GM23338 (cell line): ENCODE measurements around the gene EDNRB. TPM values are rescaled to one million over a fixed set of nuclear protein-coding genes. Genes with fewer than 3 reads are reported as not detected.

Experiments used
- ATAC-seq: fragments of 200-7000 bp; cut with Tn5 transposase; 3 replicates; pipeline ENCODE4 v1.9.1; 2020
- DNase-seq: peaks from one replicate; pipeline ENCODE4 v3.0.0-alpha.2; 2015; ENCODE audit warnings: low spot score
- H2AFZ ChIP-seq: fragments of 200-600 bp; sonication (generic); 2 replicates; pipeline ENCODE4 v1.8.0; 2016; ENCODE audit warnings: antibody characterized with exemption, mild to moderate bottlenecking, moderate library complexity
- H3F3A ChIP-seq: fragments of 200-600 bp; sonication (generic); replicated peaks from 2 replicates; pipeline ENCODE4 v1.8.0; 2017; ENCODE audit warnings: antibody characterized with exemption, mixed run types, low read depth
- H3K27ac ChIP-seq: fragments of 200-600 bp; sonication (generic); 2 replicates; pipeline ENCODE4 v1.6.1; 2016; ENCODE audit warnings: low read depth
- H3K27me3 ChIP-seq: fragments of 200-600 bp; sonication (generic); 2 replicates; pipeline ENCODE4 v1.8.0; 2016; ENCODE audit warnings: mild to moderate bottlenecking, mixed run types, moderate library complexity; ENCODE audit not compliant: insufficient read depth
- H3K36me3 ChIP-seq: fragments of 200-600 bp; sonication (generic); 2 replicates; pipeline ENCODE4 v1.8.0; 2016; ENCODE audit warnings: mild to moderate bottlenecking; ENCODE audit not compliant: insufficient read depth
- H3K4me1 ChIP-seq: fragments of 200-600 bp; sonication (generic); 2 replicates; pipeline ENCODE4 v1.8.0; 2016; ENCODE audit warnings: mild to moderate bottlenecking, moderate library complexity; ENCODE audit not compliant: insufficient read depth
- H3K4me2 ChIP-seq: fragments of 200-600 bp; sonication (generic); 2 replicates; pipeline ENCODE4 v1.7.1; 2017; ENCODE audit warnings: mixed run types
- H3K4me3 ChIP-seq: fragments of 200-600 bp; sonication (generic); 2 replicates; pipeline ENCODE4 v1.6.1; 2016; ENCODE audit warnings: mixed run types
- H3K79me2 ChIP-seq: fragments of 200-600 bp; sonication (generic); replicated peaks from 2 replicates; pipeline ENCODE4 v1.8.0; 2017; ENCODE audit warnings: mild to moderate bottlenecking; ENCODE audit not compliant: insufficient read depth
- H3K9me2 ChIP-seq: fragments of 200-600 bp; sonication (generic); 2 replicates; pipeline ENCODE4 v1.8.0; 2017; ENCODE audit not compliant: insufficient read depth
- H4K20me1 ChIP-seq: fragments of 200-600 bp; sonication (generic); replicated peaks from 2 replicates; pipeline ENCODE4 v1.8.0; 2017; ENCODE audit warnings: mild to moderate bottlenecking; ENCODE audit not compliant: insufficient read depth
- H3K27ac Mint-ChIP-seq: 2 replicates; pipeline ENCODE4 v1.8.0; 2020; ENCODE audit warnings: inconsistent platforms, mild to moderate bottlenecking, moderate library complexity, mixed read lengths
- H3K27me3 Mint-ChIP-seq: 3 replicates; pipeline ENCODE4 v1.8.0; 2022; ENCODE audit warnings: low read depth, mild to moderate bottlenecking, moderate library complexity, mixed read lengths, inconsistent platforms; ENCODE audit not compliant: insufficient read depth, poor library complexity
- H3K36me3 Mint-ChIP-seq: 3 replicates; pipeline ENCODE4 v1.8.0; 2021; ENCODE audit warnings: low read depth, mild to moderate bottlenecking, inconsistent platforms, moderate library complexity, mixed read lengths
- H3K4me1 Mint-ChIP-seq: 3 replicates; pipeline ENCODE4 v1.8.0; 2020; ENCODE audit warnings: mild to moderate bottlenecking, inconsistent platforms, mixed read lengths
- H3K4me3 Mint-ChIP-seq: 3 replicates; pipeline ENCODE4 v1.8.0; 2021; ENCODE audit warnings: moderate library complexity, mild to moderate bottlenecking, inconsistent platforms, mixed read lengths
- H3K9me3 Mint-ChIP-seq: 3 replicates; pipeline ENCODE4 v1.8.0; 2020; ENCODE audit warnings: moderate library complexity, mild to moderate bottlenecking, inconsistent platforms, mixed read lengths
- CREB1 ChIP-seq: fragments of 250-450 bp; sonication (Bioruptor Pico); IDR thresholded peaks from 2 replicates; pipeline ENCODE4 v1.5.0; 2020; ENCODE audit warnings: low read depth, mild to moderate bottlenecking, moderate library complexity
- EZH2 ChIP-seq: fragments of 200-600 bp; sonication (generic); IDR thresholded peaks from one replicate; pipeline ENCODE4 v1.8.0; 2017; ENCODE audit warnings: antibody characterized with exemption, mild to moderate bottlenecking, low read depth; ENCODE audit not compliant: unreplicated experiment
- EZH2phosphoT487 ChIP-seq: fragments of 200-600 bp; sonication (generic); IDR thresholded peaks from one replicate; pipeline ENCODE4 v1.8.1; 2018; ENCODE audit warnings: antibody characterized with exemption; ENCODE audit not compliant: unreplicated experiment
- JUNB ChIP-seq: IDR thresholded peaks from one replicate; pipeline ENCODE4 v1.6.1; 2016; ENCODE audit warnings: antibody characterized with exemption; ENCODE audit not compliant: unreplicated experiment
- NANOG ChIP-seq: IDR thresholded peaks from 2 replicates; pipeline ENCODE4 v1.6.1; 2016; ENCODE audit warnings: antibody characterized with exemption, borderline replicate concordance
- POLR2AphosphoS5 ChIP-seq: IDR thresholded peaks from 2 replicates; pipeline ENCODE4 v1.6.1; 2016; ENCODE audit warnings: antibody characterized with exemption, low read depth
- STAT1 ChIP-seq: IDR thresholded peaks from one replicate; pipeline ENCODE4 v1.6.1; 2016; ENCODE audit warnings: antibody characterized with exemption; ENCODE audit not compliant: unreplicated experiment
- ZNF114 ChIP-seq: fragments of 250-450 bp; sonication (Bioruptor Pico); IDR thresholded peaks from 2 replicates; pipeline ENCODE4 v1.5.0; 2020; ENCODE audit warnings: mild to moderate bottlenecking, moderate library complexity
- ZNF331 ChIP-seq: fragments of 250-450 bp; sonication (Bioruptor Pico); IDR thresholded peaks from 2 replicates; pipeline ENCODE4 v1.5.0; 2020; ENCODE audit warnings: low read depth, mild to moderate bottlenecking, moderate library complexity
- polyA plus RNA-seq: library from polyadenylated mRNA; unstranded; fragments of >200 nt; fragmentation: Nextera tagmentation; extraction: Ambion mirVana; gene quantifications from 2 replicates; pipeline ENCODE4 v1.2.1, GENCODE V29; 2016
- total RNA-seq: library from RNA; depleted of rRNA; stranded (reverse); fragments of >200 nt; shearing (Covaris generic); gene quantifications from 2 replicates; pipeline ENCODE4 v1.2.3, GENCODE V29; 2014
- TF ChIP-seq, protein P1 (sequence below): fragments of 250-450 bp; sonication (Bioruptor Pico); IDR thresholded peaks from 2 replicates; pipeline ENCODE4 v1.5.0; 2020; ENCODE audit warnings: mild to moderate bottlenecking, moderate library complexity
- TF ChIP-seq, protein P2 (sequence below): IDR thresholded peaks from one replicate; pipeline ENCODE4 v1.6.1; 2018; ENCODE audit warnings: antibody characterized with exemption; ENCODE audit not compliant: unreplicated experiment
- TF ChIP-seq, protein P3 (sequence below): IDR thresholded peaks from 2 replicates; pipeline ENCODE4 v1.6.1; 2016; ENCODE audit warnings: antibody characterized with exemption

Gene EDNRB
- total and polyA plus RNA-seq, 2 experiments from 2014 or later: 27.9 to 28.9 TPM

DNA sequence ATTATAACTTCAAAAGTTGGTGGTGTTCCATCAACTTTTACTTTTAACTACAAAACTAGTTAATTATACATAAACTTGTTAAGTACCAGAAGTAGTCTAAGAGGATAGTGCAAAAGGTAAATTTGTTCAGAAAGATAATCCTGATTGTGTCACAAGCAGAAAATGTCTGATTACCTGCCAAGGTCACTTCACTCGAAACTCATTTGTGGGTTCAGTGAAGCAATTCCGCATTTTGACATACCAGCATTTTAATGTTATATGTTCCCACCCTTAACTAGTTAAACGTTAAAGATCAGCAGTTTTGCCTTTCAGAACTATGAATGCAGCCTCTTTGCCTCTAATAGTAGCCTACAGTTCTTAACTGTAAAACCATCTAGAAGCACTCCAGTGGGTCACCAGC is 5.6 kb downstream of the EDNRB start:
- H3K4me3 ChIP-seq: no peak overlapping the region
- no peak overlapping the region for H3K27ac Mint-ChIP-seq
- H3K27me3 Mint-ChIP-seq: peaks cover 3% of the 10 kb centered on the region
- H3K27ac ChIP-seq: no peak overlapping the region
- H3K9me3 Mint-ChIP-seq: no peaks in the 10 kb centered on the region
- H3K4me2 ChIP-seq: no peak overlapping the region
- H3K9me2 ChIP-seq: peaks cover 11% of the 10 kb centered on the region; the same call in 1 of the 2 replicates
- ATAC-seq: no peak
- no peaks in the 10 kb centered on the region for H3F3A ChIP-seq
- no peak overlapping the region for H2AFZ ChIP-seq
- peaks cover 9% of the 10 kb centered on the region for H3K27me3 ChIP-seq
- H3K4me1 ChIP-seq: peaks cover 21% of the 10 kb centered on the region
- DNase-seq: no peak
- H3K4me3 Mint-ChIP-seq: no peak overlapping the region
- H3K36me3 ChIP-seq: no peaks in the 10 kb centered on the region
- H3K4me1 Mint-ChIP-seq: peaks cover 24% of the 10 kb centered on the region; the same call in 2 of the 3 replicates
- H3K79me2 ChIP-seq: peaks cover 53% of the 10 kb centered on the region
- H3K36me3 Mint-ChIP-seq: peaks cover 7% of the 10 kb centered on the region
- TF ChIP-seq, protein P1, sequence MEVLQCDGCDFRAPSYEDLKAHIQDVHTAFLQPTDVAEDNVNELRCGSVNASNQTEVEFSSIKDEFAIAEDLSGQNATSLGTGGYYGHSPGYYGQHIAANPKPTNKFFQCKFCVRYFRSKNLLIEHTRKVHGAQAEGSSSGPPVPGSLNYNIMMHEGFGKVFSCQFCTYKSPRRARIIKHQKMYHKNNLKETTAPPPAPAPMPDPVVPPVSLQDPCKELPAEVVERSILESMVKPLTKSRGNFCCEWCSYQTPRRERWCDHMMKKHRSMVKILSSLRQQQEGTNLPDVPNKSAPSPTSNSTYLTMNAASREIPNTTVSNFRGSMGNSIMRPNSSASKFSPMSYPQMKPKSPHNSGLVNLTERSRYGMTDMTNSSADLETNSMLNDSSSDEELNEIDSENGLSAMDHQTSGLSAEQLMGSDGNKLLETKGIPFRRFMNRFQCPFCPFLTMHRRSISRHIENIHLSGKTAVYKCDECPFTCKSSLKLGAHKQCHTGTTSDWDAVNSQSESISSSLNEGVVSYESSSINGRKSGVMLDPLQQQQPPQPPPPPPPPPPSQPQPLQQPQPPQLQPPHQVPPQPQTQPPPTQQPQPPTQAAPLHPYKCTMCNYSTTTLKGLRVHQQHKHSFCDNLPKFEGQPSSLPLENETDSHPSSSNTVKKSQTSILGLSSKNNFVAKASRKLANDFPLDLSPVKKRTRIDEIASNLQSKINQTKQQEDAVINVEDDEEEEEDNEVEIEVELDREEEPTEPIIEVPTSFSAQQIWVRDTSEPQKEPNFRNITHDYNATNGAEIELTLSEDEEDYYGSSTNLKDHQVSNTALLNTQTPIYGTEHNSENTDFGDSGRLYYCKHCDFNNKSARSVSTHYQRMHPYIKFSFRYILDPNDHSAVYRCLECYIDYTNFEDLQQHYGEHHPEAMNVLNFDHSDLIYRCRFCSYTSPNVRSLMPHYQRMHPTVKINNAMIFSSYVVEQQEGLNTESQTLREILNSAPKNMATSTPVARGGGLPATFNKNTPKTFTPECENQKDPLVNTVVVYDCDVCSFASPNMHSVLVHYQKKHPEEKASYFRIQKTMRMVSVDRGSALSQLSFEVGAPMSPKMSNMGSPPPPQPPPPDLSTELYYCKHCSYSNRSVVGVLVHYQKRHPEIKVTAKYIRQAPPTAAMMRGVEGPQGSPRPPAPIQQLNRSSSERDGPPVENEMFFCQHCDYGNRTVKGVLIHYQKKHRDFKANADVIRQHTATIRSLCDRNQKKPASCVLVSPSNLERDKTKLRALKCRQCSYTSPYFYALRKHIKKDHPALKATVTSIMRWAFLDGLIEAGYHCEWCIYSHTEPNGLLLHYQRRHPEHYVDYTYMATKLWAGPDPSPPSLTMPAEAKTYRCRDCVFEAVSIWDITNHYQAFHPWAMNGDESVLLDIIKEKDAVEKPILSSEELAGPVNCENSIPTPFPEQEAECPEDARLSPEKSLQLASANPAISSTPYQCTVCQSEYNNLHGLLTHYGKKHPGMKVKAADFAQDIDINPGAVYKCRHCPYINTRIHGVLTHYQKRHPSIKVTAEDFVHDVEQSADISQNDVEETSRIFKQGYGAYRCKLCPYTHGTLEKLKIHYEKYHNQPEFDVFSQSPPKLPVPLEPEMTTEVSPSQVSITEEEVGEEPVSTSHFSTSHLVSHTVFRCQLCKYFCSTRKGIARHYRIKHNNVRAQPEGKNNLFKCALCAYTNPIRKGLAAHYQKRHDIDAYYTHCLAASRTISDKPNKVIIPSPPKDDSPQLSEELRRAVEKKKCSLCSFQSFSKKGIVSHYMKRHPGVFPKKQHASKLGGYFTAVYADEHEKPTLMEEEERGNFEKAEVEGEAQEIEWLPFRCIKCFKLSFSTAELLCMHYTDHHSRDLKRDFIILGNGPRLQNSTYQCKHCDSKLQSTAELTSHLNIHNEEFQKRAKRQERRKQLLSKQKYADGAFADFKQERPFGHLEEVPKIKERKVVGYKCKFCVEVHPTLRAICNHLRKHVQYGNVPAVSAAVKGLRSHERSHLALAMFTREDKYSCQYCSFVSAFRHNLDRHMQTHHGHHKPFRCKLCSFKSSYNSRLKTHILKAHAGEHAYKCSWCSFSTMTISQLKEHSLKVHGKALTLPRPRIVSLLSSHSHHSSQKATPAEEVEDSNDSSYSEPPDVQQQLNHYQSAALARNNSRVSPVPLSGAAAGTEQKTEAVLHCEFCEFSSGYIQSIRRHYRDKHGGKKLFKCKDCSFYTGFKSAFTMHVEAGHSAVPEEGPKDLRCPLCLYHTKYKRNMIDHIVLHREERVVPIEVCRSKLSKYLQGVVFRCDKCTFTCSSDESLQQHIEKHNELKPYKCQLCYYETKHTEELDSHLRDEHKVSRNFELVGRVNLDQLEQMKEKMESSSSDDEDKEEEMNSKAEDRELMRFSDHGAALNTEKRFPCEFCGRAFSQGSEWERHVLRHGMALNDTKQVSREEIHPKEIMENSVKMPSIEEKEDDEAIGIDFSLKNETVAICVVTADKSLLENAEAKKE: no peak
- TF ChIP-seq ZNF114 (CRISPR knock-in tag): no peak
- TF ChIP-seq JUNB: no peak
- no peak for TF ChIP-seq EZH2phosphoT487
- H4K20me1 ChIP-seq: no peaks in the 10 kb centered on the region

DNA sequence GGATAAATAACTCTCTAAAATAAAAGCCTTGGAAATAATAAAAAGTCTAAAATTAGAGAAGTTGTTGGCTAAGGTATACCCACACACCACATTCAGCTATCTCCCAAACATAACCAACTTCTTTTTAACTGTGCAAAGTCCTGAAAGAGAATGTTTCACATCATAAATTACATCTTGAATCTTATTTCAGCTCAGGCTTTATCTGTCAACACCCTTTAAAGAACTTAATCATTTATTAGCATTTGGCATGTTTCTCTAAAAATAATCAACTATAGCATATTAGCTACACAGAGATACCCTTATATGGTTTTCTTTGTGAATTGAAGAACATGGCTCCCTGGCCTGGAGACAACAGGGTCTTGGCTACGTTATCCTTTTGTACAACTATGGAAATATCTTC is 6.9 kb downstream of the EDNRB start:
- peaks cover 10% of the 10 kb centered on the region for H3K4me1 ChIP-seq
- H3K36me3 ChIP-seq: no peaks in the 10 kb centered on the region
- no peaks in the 10 kb centered on the region for H3K27me3 ChIP-seq
- H3K27ac ChIP-seq: no peak overlapping the region
- no peaks in the 10 kb centered on the region for H3F3A ChIP-seq
- ATAC-seq (no peak), DNase-seq (no peak)
- Mint-ChIP-seq H3K27ac (no peak overlapping the region), H3K4me1 (peaks cover 17% of the 10 kb centered on the region), H3K4me3 (no peak overlapping the region), H3K36me3 (peaks cover 6% of the 10 kb centered on the region; the same call in 1 of the 3 replicates), H3K9me3 (no peaks in the 10 kb centered on the region), H3K27me3 (no peaks in the 10 kb centered on the region)
- peaks cover 8% of the 10 kb centered on the region for H3K9me2 ChIP-seq
- H3K79me2 ChIP-seq: peaks cover 42% of the 10 kb centered on the region
- H2AFZ ChIP-seq: no peak overlapping the region
- H3K4me2 ChIP-seq: no peak overlapping the region
- no peaks in the 10 kb centered on the region for H4K20me1 ChIP-seq
- H3K4me3 ChIP-seq: no peak overlapping the region
- no peak for TF ChIP-seq ZNF331 (CRISPR knock-in tag)
- TF ChIP-seq, protein P2, sequence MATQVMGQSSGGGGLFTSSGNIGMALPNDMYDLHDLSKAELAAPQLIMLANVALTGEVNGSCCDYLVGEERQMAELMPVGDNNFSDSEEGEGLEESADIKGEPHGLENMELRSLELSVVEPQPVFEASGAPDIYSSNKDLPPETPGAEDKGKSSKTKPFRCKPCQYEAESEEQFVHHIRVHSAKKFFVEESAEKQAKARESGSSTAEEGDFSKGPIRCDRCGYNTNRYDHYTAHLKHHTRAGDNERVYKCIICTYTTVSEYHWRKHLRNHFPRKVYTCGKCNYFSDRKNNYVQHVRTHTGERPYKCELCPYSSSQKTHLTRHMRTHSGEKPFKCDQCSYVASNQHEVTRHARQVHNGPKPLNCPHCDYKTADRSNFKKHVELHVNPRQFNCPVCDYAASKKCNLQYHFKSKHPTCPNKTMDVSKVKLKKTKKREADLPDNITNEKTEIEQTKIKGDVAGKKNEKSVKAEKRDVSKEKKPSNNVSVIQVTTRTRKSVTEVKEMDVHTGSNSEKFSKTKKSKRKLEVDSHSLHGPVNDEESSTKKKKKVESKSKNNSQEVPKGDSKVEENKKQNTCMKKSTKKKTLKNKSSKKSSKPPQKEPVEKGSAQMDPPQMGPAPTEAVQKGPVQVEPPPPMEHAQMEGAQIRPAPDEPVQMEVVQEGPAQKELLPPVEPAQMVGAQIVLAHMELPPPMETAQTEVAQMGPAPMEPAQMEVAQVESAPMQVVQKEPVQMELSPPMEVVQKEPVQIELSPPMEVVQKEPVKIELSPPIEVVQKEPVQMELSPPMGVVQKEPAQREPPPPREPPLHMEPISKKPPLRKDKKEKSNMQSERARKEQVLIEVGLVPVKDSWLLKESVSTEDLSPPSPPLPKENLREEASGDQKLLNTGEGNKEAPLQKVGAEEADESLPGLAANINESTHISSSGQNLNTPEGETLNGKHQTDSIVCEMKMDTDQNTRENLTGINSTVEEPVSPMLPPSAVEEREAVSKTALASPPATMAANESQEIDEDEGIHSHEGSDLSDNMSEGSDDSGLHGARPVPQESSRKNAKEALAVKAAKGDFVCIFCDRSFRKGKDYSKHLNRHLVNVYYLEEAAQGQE: no peak
- no peak for TF ChIP-seq POLR2AphosphoS5
- TF ChIP-seq NANOG: no peak
- no peak for TF ChIP-seq CREB1 (CRISPR knock-in tag)
- TF ChIP-seq ZNF114 (CRISPR knock-in tag): no peak
- TF ChIP-seq JUNB: no peak
- no peak for TF ChIP-seq EZH2phosphoT487
- TF ChIP-seq STAT1: no peak
- TF ChIP-seq, protein P3, sequence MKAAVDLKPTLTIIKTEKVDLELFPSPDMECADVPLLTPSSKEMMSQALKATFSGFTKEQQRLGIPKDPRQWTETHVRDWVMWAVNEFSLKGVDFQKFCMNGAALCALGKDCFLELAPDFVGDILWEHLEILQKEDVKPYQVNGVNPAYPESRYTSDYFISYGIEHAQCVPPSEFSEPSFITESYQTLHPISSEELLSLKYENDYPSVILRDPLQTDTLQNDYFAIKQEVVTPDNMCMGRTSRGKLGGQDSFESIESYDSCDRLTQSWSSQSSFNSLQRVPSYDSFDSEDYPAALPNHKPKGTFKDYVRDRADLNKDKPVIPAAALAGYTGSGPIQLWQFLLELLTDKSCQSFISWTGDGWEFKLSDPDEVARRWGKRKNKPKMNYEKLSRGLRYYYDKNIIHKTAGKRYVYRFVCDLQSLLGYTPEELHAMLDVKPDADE: no peak
- TF ChIP-seq EZH2: no peak
